NCI-H2107 (cell line): Measurements from ENCODE around the gene CPLX3.

ENCODE experiments used
- DNase-seq: peaks from one replicate; lab custom pipeline; 2025; lab: John Stamatoyannopoulos, UW

Gene CPLX3

GRCh38 chr15:74844319-74845207 lies 18.1 kb downstream of the CPLX3 start:
- DNase-seq: no peak

GRCh38 chr15:74845208-74845568 lies 18.8 kb downstream of the CPLX3 start:
- no peak for DNase-seq

GRCh38 chr15:74845581-74845980 lies 19.2 kb downstream of the CPLX3 start:
- DNase-seq: no peak

- no peak for DNase-seq
These were observed 21.0 kb downstream of the CPLX3 start for GRCh38 chr15:74847432-74847831.

GRCh38 chr15:74850393-74850792 lies 24.0 kb downstream of the CPLX3 start:
- no peak for DNase-seq

- no peak for DNase-seq
These were observed 25.5 kb downstream of the CPLX3 start for GRCh38 chr15:74851960-74852359.

GRCh38 chr15:74854453-74855022 lies 28.1 kb downstream of the CPLX3 start:
- DNase-seq: no peak

GRCh38 chr15:74855857-74856256 lies 29.4 kb downstream of the CPLX3 start:
- DNase-seq: no peak

GRCh38 chr15:74856537-74856936 lies 30.1 kb downstream of the CPLX3 start:
- DNase-seq: no peak

- DNase-seq: no peak
These were observed 30.7 kb downstream of the CPLX3 start for GRCh38 chr15:74857082-74857655.

GRCh38 chr15:74857671-74858368 lies 31.4 kb downstream of the CPLX3 start:
- no peak for DNase-seq

- no peak for DNase-seq
These were observed 31.9 kb downstream of the CPLX3 start for GRCh38 chr15:74858369-74858740.

- DNase-seq: no peak
These were observed 37.0 kb downstream of the CPLX3 start for GRCh38 chr15:74863239-74864056.

GRCh38 chr15:74864296-74864695 lies 37.9 kb downstream of the CPLX3 start:
- DNase-seq: no peak

GRCh38 chr15:74865316-74865715 lies 38.9 kb downstream of the CPLX3 start:
- no peak for DNase-seq

GRCh38 chr15:74866090-74866489 lies 39.7 kb downstream of the CPLX3 start:
- DNase-seq: no peak

- DNase-seq: no peak
These were observed 41.1 kb downstream of the CPLX3 start for GRCh38 chr15:74867466-74868038.

- no peak for DNase-seq
These were observed 41.6 kb downstream of the CPLX3 start for GRCh38 chr15:74868059-74868458.

GRCh38 chr15:74869372-74869725 lies 42.9 kb downstream of the CPLX3 start:
- DNase-seq: no peak

- no peak for DNase-seq
These were observed 43.4 kb downstream of the CPLX3 start for GRCh38 chr15:74869726-74870407.
